HCT116 (cell line): ENCODE measurements around the gene ADNP2. TPM values are rescaled to one million over a fixed set of nuclear protein-coding genes. Genes with fewer than 3 reads are reported as not detected.

Source experiments
- ATAC-seq: fragments of 200-7000 bp; cut with Tn5 transposase; 2 replicates; pipeline ENCODE4 v1.9.1; 2020; ENCODE audit warnings: mild to moderate bottlenecking, moderate library complexity
- BruUV-seq: library from RNA; stranded (reverse); fragments of 400-500 nt; replicated peaks from 2 replicates; lab custom pipeline; 2021; lab: Mats Ljungman, UMichigan
- CTCF ChIA-PET: fragments of 300-600 bp; sonication (Branson Sonifier 250); formaldehyde crosslinking; loops from one replicate; lab custom pipeline; 2021; ENCODE audit warnings: antibody characterized with exemption; lab: Charles Lee
- POLR2A ChIA-PET: fragments of 300-600, 350-600 bp; sonication (Branson Sonifier 250); formaldehyde crosslinking; loops from one replicate; lab custom pipeline; 2021; ENCODE audit warnings: antibody characterized with exemption; lab: Charles Lee
- RAD21 ChIA-PET, 2 experiments: fragments of 300-600 bp; sonication (Branson Sonifier 250); formaldehyde crosslinking; loops; one replicate each; lab custom pipeline; 2023; ENCODE audit warnings: low total read pairs in 2 of 2; ENCODE audit not compliant: uncharacterized antibody in 2 of 2, unreplicated experiment in 2 of 2, low non-redundant PET in 1 of 2; lab: Charles Lee
- DNase-seq: peaks from one replicate; pipeline ENCODE4 v3.0.0-alpha.2; 2010; ENCODE audit warnings: low read depth, low spot score
- H2AFZ ChIP-seq: fragments of 200-600 bp; shearing (Covaris generic), sonication (generic); 2 replicates; pipeline ENCODE4 v1.6.1; 2017; ENCODE audit warnings: low read depth, mixed run types, mixed read lengths, antibody characterized with exemption, low read length; ENCODE audit not compliant: poor library complexity, severe bottlenecking
- H3K27ac ChIP-seq: 2 replicates; pipeline ENCODE4 v1.5.1; 2012; ENCODE audit warnings: low read depth, low read length
- H3K27me3 ChIP-seq: fragments of 200-600 bp; sonication (generic); 2 replicates; pipeline ENCODE4 v1.6.1; 2016; ENCODE audit warnings: mixed run types, low read length, mixed read lengths; ENCODE audit not compliant: insufficient read depth
- H3K36me3 ChIP-seq, 2 experiments: fragments of 200-500 bp in 1 of 2; fragments of 200-600 bp in 1 of 2; sonication (Bioruptor generic) in 1 of 2; sonication (generic) in 1 of 2; 2 replicates each; pipeline versions ENCODE4 v1.5.1 to v1.6.1; 2014 to 2016; ENCODE audit warnings: low read length in 2 of 2, inconsistent platforms in 1 of 2, mixed read lengths in 1 of 2, mixed run types in 1 of 2; ENCODE audit not compliant: insufficient read depth in 2 of 2, control insufficient read depth in 1 of 2
- H3K4me1 ChIP-seq, 2 experiments: fragments of 200-600 bp in 1 of 2; sonication (generic) in 1 of 2; 2 replicates each; pipeline versions ENCODE4 v1.5.1 to v1.6.1; 2012 to 2017; ENCODE audit warnings: low read length in 2 of 2, inconsistent platforms in 1 of 2, mild to moderate bottlenecking in 1 of 2, mixed read lengths in 1 of 2, mixed run types in 1 of 2, moderate library complexity in 1 of 2; ENCODE audit not compliant: insufficient read depth in 2 of 2, control insufficient read depth in 1 of 2
- H3K4me2 ChIP-seq: fragments of 200-600 bp; sonication (generic); 2 replicates; pipeline ENCODE4 v1.6.1; 2017; ENCODE audit warnings: mixed run types, low read length, mixed read lengths
- H3K4me3 ChIP-seq, 2 experiments: fragments of 200-600 bp in 1 of 2; sonication (generic) in 1 of 2; replicated peaks in 1 of 2; 2 replicates each; pipeline ENCODE4 v1.5.1; 2011 to 2016; ENCODE audit warnings: low read length in 2 of 2, control low read depth in 1 of 2, low read depth in 1 of 2, mild to moderate bottlenecking in 1 of 2, mixed read lengths in 1 of 2, mixed run types in 1 of 2
- H3K79me2 ChIP-seq: fragments of 200-600 bp; sonication (generic); 2 replicates; pipeline ENCODE4 v1.6.1; 2017; ENCODE audit warnings: mild to moderate bottlenecking, mixed run types, low read length, moderate library complexity, mixed read lengths; ENCODE audit not compliant: insufficient read depth
- H3K9ac ChIP-seq: fragments of 200-600 bp; sonication (generic); 2 replicates; pipeline ENCODE4 v1.6.1; 2016; ENCODE audit warnings: low read length, mixed read lengths
- H3K9me2 ChIP-seq: fragments of 200-600 bp; sonication (generic), shearing (Covaris generic); 2 replicates; pipeline ENCODE4 v1.6.1; 2017; ENCODE audit warnings: mixed run types, mild to moderate bottlenecking, moderate library complexity; ENCODE audit not compliant: insufficient read depth
- H3K9me3 ChIP-seq, 2 experiments: fragments of 200-500 bp in 1 of 2; fragments of 200-600 bp in 1 of 2; sonication (Bioruptor generic) in 1 of 2; sonication (generic) in 1 of 2; 2 replicates each; pipeline ENCODE4 v1.6.1; 2014 to 2017; ENCODE audit warnings: low read length in 2 of 2, mixed read lengths in 2 of 2, inconsistent platforms in 1 of 2, low read depth in 1 of 2, mild to moderate bottlenecking in 1 of 2, mixed run types in 1 of 2, moderate library complexity in 1 of 2; ENCODE audit not compliant: control insufficient read depth in 1 of 2, insufficient read depth in 1 of 2
- H4K20me1 ChIP-seq: fragments of 200-600 bp; sonication (generic), shearing (Covaris generic); 2 replicates; pipeline ENCODE4 v1.6.1; 2017; ENCODE audit warnings: mixed run types, mild to moderate bottlenecking, moderate library complexity; ENCODE audit not compliant: insufficient read depth
- CEBPB ChIP-seq: IDR thresholded peaks from 2 replicates; pipeline ENCODE4 v1.6.1; 2012; ENCODE audit warnings: low read depth
- CTCF ChIP-seq, 3 experiments: fragments of 200-600 bp in 1 of 3; sonication (generic) in 1 of 3; IDR thresholded peaks in 2 of 3; conservative IDR thresholded peaks in 1 of 3; 2 replicates each; pipeline ENCODE4 v1.5.1; 2012 to 2017; ENCODE audit warnings: low read depth in 2 of 3, low read length in 2 of 3, antibody characterized with exemption in 1 of 3, borderline replicate concordance in 1 of 3, control low read depth in 1 of 3, mild to moderate bottlenecking in 1 of 3, mixed read lengths in 1 of 3, mixed run types in 1 of 3, moderate library complexity in 1 of 3; ENCODE audit not compliant: insufficient read depth in 1 of 3
- EZH2 ChIP-seq: fragments of 200-600 bp; sonication (generic); IDR thresholded peaks from 2 replicates; pipeline ENCODE4 v1.6.1; 2017; ENCODE audit warnings: antibody characterized with exemption, mixed run types
- JUND ChIP-seq: IDR thresholded peaks from 2 replicates; pipeline ENCODE4 v1.6.1; 2012
- REST ChIP-seq: IDR thresholded peaks from 2 replicates; pipeline ENCODE4 v1.6.1; 2012; ENCODE audit warnings: low read depth
- YY1 ChIP-seq: IDR thresholded peaks from 2 replicates; pipeline ENCODE4 v1.6.1; 2011; ENCODE audit warnings: low read length, low read depth, moderate library complexity, mild to moderate bottlenecking; ENCODE audit not compliant: insufficient replicate concordance; ENCODE audit errors: extremely low read depth
- ZBTB33 ChIP-seq: IDR thresholded peaks from 2 replicates; pipeline ENCODE4 v1.6.1; 2011; ENCODE audit warnings: mild to moderate bottlenecking, low read length, moderate library complexity; ENCODE audit not compliant: insufficient replicate concordance; ENCODE audit errors: extremely low read depth
- ZNF274 ChIP-seq: fragments of 200-500 bp; sonication (Bioruptor generic); IDR thresholded peaks from 2 replicates; pipeline ENCODE4 v1.6.1; 2014; ENCODE audit warnings: mild to moderate bottlenecking, low read depth, low read length, inconsistent platforms
- intact Hi-C: fragments of 100-400 bp; cut with micrococcal nuclease; formaldehyde crosslinking; loops from 2 replicates; pipeline ENCODE4 v1.10.0; 2022
- total RNA-seq: library from RNA; stranded (reverse); gene quantifications from one replicate; pipeline ENCODE4 v1.2.1, GENCODE V29; 2021; ENCODE audit not compliant: unreplicated experiment

ADNP2 gene
- total RNA-seq, 1 experiment from 2014 or later = 45.4 TPM

GRCh38 chr18:80167331-80167730 lies 58.3 kb downstream of the ADNP2 start:
- no peak overlapping the region for H3K27ac ChIP-seq
- POLR2A ChIA-PET = no interaction called here
- TF ChIP-seq EZH2 = no peak
- no peak for TF ChIP-seq JUND
- no peak for TF ChIP-seq ZBTB33
- no peak for TF ChIP-seq REST
- no peak for TF ChIP-seq CTCF (IDR thresholded peaks at IDR 0.05 in 2 of 3, conservative IDR thresholded peaks at IDR 0.05 in 1 of 3; ENCODE audit: borderline replicate concordance in 1 of 3, insufficient read depth in 1 of 3, low read depth in 2 of 3, low read length in 2 of 3)
- TF ChIP-seq YY1 = no peak
- no peak for TF ChIP-seq ZNF274
- TF ChIP-seq CEBPB = no peak
- no peaks in the 10 kb centered on the region for H3K36me3 ChIP-seq
- H3K9ac ChIP-seq = no peak overlapping the region
- H4K20me1 ChIP-seq = no peaks in the 10 kb centered on the region
- DNase-seq = no peak
- no peak overlapping the region for H3K4me3 ChIP-seq
- RAD21 ChIA-PET = no interaction called here
- H3K9me2 ChIP-seq = no peaks in the 10 kb centered on the region
- H3K4me2 ChIP-seq = no peak overlapping the region
- H3K79me2 ChIP-seq = no peaks in the 10 kb centered on the region
- H3K9me3 ChIP-seq = 0 out of 4 replicates have a peak, but pooled peaks cover 0 to 3% of the 10 kb centered on the region in 2 experiments
- H3K27me3 ChIP-seq = no peaks in the 10 kb centered on the region
- H2AFZ ChIP-seq = no peak overlapping the region
- H3K4me1 ChIP-seq = no peaks in the 10 kb centered on the region
- no peak for ATAC-seq
- CTCF ChIA-PET = no interaction called here
- no TSS peak for BruUV-seq
- intact Hi-C loops = no loop called here
